Stimulated activated CD4-positive, alpha-beta T cell treated with anti-CD3 and anti-CD28 coated beads, TNF-alpha, amount 100 ng/mL, for 48 hours (primary cell): ENCODE measurements around the gene LRMDA.

ENCODE experiments used
- DNase-seq, 3 donors: peaks; one replicate each; pipeline ENCODE4 v3.0.0-alpha.2; 2020; ENCODE audit warnings: low read depth in 3 of 3

The LRMDA gene

DNA sequence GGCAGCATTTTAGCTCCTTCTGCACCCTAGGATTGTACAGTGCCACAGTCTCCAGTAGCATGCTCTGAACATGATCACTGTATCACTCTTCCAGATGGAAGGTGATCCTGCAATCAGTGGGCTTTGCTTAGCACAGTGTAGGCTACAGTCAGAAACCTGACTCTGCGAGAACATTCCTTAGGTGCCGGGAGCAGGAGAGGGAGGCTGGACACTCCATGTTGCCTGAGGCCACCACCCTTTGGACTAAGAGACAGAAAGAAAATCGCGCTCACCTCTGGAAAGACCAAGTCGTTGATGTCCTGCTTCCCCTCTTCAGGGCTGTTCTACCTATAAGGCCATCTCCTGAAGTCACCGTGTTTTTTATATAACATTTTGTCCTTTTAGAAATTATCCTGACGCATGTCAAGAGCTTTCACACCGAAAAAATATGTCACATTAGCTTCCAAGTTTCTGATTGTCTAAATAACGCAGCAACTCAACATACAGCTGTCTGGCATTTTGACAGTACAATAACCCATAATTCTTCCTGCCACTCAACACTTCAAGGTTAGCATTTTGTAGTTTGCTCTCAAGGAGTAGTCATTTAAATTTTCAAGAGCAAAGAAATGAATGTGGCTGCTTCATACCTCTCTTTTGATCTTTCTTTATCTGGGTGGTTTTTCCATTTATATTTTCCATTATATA is 563.1 kb downstream of the LRMDA start:
- DNase-seq: no peak

GRCh38 chr10:75995041-75995430 is 563.6 kb downstream of the LRMDA start:
- DNase-seq: no peak

GRCh38 chr10:75995720-75996119 is 564.3 kb downstream of the LRMDA start:
- DNase-seq: no peak

DNA sequence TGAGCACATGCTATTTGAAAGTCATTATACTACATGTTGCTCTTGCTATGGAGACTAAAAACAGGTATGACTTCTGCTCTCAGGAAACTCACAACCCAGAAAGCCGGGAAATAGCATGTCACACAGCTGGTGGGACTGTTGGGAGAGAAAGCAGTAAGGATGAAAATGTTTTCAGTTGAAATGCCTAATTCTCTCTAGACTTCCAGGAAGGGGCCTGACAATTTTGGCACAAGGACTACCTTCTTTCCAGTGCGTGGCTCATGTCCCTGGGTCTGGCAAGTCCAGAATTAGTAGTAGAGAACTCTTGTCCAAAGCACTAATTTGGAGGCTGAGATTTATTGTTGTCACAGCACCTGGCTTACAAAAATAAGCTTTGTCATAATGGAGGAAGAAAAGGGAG is 567.6 kb downstream of the LRMDA start:
- DNase-seq: no peak

GRCh38 chr10:75999515-76000209 is 568.2 kb downstream of the LRMDA start:
- no peak for DNase-seq

GRCh38 chr10:76000550-76000949 is 569.1 kb downstream of the LRMDA start:
- DNase-seq: no peak

GRCh38 chr10:76001019-76001418 is 569.6 kb downstream of the LRMDA start:
- no peak for DNase-seq

DNA sequence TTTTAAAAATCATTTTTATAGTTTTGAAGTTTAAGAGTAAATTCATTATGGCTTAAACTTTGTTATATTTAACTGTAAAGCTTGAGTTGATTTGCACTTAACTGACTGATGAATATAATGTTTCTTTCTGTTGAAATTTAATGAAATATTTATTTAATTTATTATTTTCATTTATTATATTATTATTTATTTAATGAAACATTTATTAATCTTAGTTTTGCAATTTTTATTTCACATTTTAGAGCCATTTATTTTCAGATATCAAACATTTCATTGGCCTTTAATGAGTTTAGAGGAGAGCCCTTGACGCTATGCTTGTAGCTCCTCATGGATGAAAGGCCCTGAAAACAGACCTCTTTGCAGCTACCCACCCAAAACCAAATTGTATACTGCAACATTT is 570.0 kb downstream of the LRMDA start:
- DNase-seq: no peak

DNA sequence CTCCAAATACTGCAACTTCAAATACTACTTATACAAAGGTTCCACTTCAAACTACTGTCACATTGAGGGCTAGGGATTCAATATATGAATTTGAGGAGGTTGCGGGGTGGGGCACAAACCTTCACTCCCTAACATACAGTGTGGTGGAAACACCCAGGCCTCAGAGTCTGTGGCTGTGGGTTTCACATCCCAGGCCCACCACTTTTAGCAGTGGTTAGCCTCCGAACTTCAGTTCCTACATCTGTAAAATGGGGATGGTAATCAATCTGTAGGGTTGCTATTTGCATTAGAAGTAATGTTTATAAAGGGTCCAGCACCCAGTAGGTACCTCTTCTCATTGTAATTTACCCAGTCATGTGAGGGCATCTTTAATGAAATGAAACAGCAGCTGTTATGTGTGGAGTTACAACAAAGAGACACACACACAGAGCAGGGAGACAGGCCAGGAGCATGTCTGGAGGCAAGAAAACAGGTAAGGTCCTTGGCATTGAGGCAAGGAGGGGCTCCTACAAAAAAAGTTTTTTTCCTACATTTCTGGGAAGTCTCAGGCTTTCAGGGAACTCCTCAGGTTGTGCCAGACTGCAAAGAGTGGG is 570.9 kb downstream of the LRMDA start:
- no peak for DNase-seq

- DNase-seq: no peak
Observed at GRCh38 chr10:76007667-76008181, 576.3 kb downstream of the LRMDA start.

- no peak for DNase-seq
Observed at GRCh38 chr10:76009531-76009930, 578.1 kb downstream of the LRMDA start.

DNA sequence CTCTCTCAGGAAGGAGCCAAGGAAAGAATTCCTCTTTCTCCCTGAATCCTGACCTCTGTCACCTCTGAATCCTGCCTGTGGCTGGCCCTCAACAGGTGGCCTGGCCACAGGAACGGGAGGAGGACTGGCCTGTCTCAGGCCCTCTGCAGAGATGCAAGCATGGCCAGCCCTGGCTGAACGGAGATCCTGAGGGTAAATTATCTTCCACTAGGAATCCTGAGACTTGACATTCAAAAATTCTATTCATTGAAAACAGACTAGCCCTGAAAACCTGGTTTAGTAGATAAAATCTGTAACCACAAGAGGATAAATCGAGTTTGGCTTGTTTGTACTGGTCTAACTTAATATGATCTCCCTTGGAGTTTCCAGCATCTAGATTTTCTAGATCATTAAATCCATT is 579.3 kb downstream of the LRMDA start:
- DNase-seq: no peak

GRCh38 chr10:76012716-76013327 is 581.4 kb downstream of the LRMDA start:
- DNase-seq: no peak

GRCh38 chr10:76015245-76015644 is 583.8 kb downstream of the LRMDA start:
- DNase-seq: no peak

GRCh38 chr10:76017026-76017732 is 585.8 kb downstream of the LRMDA start:
- no peak for DNase-seq

GRCh38 chr10:76017733-76018433 is 586.5 kb downstream of the LRMDA start:
- no peak for DNase-seq

DNA sequence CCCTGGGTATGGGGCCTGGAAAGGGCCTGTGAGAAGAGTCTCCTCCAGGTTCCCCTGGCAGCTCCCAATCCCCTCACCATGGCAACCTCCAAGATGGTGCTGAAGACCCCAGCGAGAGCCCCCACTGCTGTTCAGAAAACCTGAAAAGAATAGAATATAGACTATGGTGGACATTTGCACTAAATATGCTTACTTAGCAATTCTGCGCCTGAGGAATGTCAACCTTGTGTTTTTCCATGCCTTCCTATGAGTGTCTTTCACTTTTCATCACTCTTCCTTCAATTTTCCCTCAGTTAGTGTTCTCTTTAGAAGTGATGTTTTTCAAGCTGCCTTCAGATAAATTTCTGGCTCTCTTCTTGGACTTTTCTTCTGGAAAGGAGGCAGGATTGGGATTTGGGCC is 589.2 kb downstream of the LRMDA start:
- no peak for DNase-seq

- no peak for DNase-seq
Observed at GRCh38 chr10:76021398-76021797, 590.0 kb downstream of the LRMDA start.

- DNase-seq: no peak
Observed at GRCh38 chr10:76022366-76022765, 590.9 kb downstream of the LRMDA start.

GRCh38 chr10:76023007-76023406 is 591.6 kb downstream of the LRMDA start:
- DNase-seq: no peak

DNA sequence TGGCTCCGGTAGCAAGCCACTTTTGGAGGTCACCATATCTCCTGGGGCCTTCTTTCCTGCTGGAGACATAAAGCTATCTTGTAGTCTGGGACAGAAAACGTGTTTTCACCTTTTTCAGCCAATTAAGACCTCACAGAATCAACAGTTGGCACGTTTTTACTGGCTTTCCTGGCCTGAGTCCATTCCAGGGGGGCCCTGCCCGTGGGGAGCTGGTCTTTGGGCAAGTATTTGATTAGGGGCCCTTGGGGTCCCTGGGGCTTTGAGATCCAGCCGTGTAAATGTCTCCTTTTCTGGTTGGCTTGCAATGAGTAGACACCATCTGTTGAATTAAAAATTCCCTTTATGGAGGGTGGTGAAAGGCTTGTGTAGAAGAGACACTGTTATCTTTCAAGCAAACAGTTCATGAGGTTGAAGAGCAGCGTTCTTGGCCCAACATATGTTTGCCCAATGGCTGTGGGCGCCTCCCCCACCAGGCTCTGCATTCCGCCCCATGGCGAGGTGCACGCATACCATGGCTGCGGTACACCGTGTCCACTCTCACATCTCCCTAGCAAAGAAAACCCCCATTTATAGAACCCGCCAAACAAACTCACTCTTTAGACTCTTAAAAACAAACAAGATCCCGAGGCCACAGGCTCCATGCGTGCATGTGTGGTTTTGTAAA is 593.2 kb downstream of the LRMDA start:
- no peak for DNase-seq
